ENCODE results near the gene COPS7A. TPM values are rescaled to one million over a fixed set of nuclear protein-coding genes. Genes with fewer than 3 reads are reported as not detected.

Gene COPS7A
- total RNA-seq, 2 donors from 2014 or later, result 43.3 to 69.2 TPM

DNA sequence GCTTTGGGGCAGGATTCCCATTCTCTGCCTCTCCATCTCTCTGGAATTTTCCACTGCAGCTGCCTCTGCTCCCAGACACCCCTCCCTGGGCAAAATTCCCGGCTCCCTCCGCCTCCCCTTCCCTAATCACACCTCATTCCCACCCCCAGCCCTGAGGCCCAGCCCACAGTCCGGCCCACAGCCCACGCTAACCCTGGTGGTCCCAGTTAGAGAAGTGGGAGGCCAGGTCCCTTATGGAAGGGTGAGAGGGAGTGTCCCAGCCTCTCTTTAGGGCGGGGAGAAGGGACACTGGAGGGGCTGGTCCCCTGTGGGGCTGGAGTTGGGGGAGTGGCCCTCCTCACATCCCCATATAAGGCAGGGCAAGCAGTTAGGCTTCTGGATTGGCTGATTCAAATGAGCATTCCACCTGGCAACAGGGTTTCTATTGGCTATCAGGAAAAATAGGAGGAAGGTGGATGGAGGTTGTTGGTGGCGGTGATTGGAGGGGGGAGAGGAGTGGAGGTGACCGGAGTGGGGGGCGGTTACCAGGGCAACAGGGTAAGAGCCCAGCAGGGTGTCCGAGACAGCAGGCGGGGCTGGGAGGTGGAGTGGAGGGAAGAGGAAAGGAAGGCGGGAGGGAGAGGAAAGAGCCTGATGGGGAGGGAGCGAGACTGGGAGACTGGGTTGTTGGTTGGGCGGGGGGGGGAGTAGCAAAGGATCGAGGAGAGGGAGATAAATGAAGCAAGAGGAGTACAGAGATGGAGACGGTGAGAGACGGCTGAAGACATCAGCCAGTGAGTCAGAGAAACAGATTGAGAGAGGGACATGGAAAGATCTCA lies 40.4 kb downstream of the COPS7A start:
- Histone ChIP-seq H3K36me3 (ENCODE audit: control insufficient read depth, insufficient read depth, low read length) (peaks cover under 1% of the 10 kb centered on the region), H3K4me1 (ENCODE audit: control insufficient read depth, insufficient read depth, low read length) (peaks cover 13% of the 10 kb centered on the region), H3K27me3 (ENCODE audit: control insufficient read depth, insufficient read depth, low read length, poor library complexity, severe bottlenecking) (no peaks in the 10 kb centered on the region), H3K9me3 (ENCODE audit: control insufficient read depth, low read length) (no peaks in the 10 kb centered on the region), H3K9ac (ENCODE audit: extremely low read depth, low read length, poor library complexity, severe bottlenecking) (no peak overlapping the region), H3K27ac (ENCODE audit: low read depth, low read length) (peak overlapping the region; percentile 76), H3K4me3 (ENCODE audit: low read length) (peak overlapping the region; percentile 81)
- H3K4me1 Mint-ChIP-seq, result peaks cover 44% of the 10 kb centered on the region
- DNase-seq, result peak; percentile 100
- H3K27me3 Mint-ChIP-seq (ENCODE audit: insufficient read depth), result peaks cover 3% of the 10 kb centered on the region
- WGBS, 2 experiments (ENCODE audit: insufficient coverage in 1 of 2, insufficient read length in 1 of 2), result 4 to 6% methylated on average over 8 to 15 of the region's 16 CpGs
- peak overlapping the region; percentile 82 for H3K4me3 Mint-ChIP-seq
- H3K27ac Mint-ChIP-seq, result peak overlapping the region; percentile 71
- no peaks in the 10 kb centered on the region for H3K9me3 Mint-ChIP-seq
- H3K36me3 Mint-ChIP-seq (ENCODE audit: low read depth), result peaks cover 2% of the 10 kb centered on the region
- TF ChIP-seq, protein P1, sequence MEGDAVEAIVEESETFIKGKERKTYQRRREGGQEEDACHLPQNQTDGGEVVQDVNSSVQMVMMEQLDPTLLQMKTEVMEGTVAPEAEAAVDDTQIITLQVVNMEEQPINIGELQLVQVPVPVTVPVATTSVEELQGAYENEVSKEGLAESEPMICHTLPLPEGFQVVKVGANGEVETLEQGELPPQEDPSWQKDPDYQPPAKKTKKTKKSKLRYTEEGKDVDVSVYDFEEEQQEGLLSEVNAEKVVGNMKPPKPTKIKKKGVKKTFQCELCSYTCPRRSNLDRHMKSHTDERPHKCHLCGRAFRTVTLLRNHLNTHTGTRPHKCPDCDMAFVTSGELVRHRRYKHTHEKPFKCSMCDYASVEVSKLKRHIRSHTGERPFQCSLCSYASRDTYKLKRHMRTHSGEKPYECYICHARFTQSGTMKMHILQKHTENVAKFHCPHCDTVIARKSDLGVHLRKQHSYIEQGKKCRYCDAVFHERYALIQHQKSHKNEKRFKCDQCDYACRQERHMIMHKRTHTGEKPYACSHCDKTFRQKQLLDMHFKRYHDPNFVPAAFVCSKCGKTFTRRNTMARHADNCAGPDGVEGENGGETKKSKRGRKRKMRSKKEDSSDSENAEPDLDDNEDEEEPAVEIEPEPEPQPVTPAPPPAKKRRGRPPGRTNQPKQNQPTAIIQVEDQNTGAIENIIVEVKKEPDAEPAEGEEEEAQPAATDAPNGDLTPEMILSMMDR (conservative IDR thresholded peaks at IDR 0.05), result no peak

DNA sequence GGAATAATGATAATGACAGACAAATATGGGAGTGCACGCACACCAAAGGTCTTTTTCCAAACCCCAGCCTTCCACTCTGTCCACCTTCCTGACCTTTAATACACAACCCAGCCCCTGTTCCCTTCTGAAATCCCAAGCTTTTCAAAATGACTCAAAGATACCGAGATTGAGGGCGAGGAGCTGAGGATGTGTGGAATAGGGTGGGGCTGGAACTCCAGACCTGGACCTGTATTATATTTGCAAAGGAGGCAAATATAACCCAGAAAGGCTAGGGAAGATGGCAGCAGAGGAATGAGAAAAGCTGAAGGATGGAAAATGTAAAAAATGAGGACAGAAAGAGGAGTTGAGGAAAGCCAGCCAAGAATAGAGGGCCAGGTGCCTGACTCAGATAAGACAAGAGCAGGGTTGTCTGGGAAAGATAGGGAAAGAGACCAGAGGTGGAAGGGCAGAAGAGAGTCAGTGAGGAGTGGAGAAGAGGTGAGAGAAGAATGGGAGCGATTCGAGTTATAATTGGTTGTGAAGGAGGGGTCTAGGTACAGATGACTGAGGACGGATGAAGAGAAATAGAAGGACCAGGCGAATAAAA lies 41.3 kb downstream of the COPS7A start:
- TF ChIP-seq, protein P1 (conservative IDR thresholded peaks at IDR 0.05), result no peak
- Histone ChIP-seq H3K9ac (ENCODE audit: extremely low read depth, low read length, poor library complexity, severe bottlenecking) (no peak overlapping the region), H3K27ac (ENCODE audit: low read depth, low read length) (peak overlapping the region; percentile 65), H3K4me1 (ENCODE audit: control insufficient read depth, insufficient read depth, low read length) (peaks cover 15% of the 10 kb centered on the region), H3K36me3 (ENCODE audit: control insufficient read depth, insufficient read depth, low read length) (peaks cover 9% of the 10 kb centered on the region), H3K9me3 (ENCODE audit: control insufficient read depth, low read length) (no peaks in the 10 kb centered on the region), H3K4me3 (ENCODE audit: low read length) (peak overlapping the region; percentile 81), H3K27me3 (ENCODE audit: control insufficient read depth, insufficient read depth, low read length, poor library complexity, severe bottlenecking) (no peaks in the 10 kb centered on the region)
- Mint-ChIP-seq H3K36me3 (ENCODE audit: low read depth) (peaks cover 10% of the 10 kb centered on the region), H3K9me3 (no peaks in the 10 kb centered on the region), H3K27ac (peak overlapping the region; percentile 71), H3K4me1 (peaks cover 44% of the 10 kb centered on the region), H3K27me3 (ENCODE audit: insufficient read depth) (peaks cover 3% of the 10 kb centered on the region), H3K4me3 (peak overlapping the region; percentile 82)
- DNase-seq, result no peak
- WGBS, 2 experiments (ENCODE audit: insufficient coverage in 1 of 2, insufficient read length in 1 of 2), result 24 to 33% methylated on average over 6 to 7 of the region's 7 CpGs

DNA sequence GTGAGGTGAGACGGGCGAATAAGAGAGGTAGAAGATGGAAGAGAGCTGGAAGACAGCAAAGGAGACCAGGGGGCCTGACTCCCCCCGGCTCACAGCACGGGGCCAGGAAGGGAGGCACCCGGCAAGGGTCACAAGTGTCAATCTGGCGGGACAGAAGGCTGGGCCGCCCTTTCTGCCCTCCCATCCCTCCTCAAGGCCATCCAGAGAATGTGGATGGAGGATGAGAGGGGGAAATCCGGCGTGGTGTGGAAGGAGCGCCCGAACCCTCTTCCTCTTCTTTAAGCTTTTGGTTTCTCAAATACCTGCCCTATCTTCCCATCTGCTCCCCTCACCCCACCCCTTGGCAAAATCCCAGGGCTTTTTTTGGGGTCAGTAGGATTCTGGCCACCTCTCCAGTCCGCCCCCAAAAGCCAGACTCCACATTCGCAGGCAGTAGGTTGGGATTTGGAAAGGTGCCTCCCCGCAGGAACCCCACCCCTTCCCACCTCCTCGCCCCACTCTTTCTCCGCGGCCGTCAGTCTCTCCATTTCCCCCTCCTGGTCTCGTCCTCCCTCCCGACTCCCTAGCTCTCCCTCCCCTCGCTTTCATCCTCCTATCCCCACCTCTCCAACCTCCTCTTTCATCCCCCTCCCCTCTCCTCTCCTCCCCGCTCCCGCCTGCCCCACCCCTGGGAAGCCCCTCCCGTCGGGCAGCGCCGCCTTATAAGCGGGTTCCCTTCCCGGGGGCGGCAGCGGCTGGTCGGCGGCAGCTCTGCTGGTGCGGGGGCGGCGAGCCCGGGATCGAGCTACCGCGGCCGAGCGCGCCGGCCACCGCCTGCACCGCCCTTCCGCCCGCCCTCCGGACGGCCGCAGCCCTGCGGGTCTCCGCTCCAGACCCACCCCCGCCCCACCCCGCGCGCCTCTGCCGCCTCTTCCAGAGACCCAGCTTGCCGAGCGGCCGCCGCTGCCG lies 42.1 kb downstream of the COPS7A start, which contains the start of gene PTMS:
Gene PTMS, plus strand, starts transcription at position 730 of the 948 bp plus-strand sequence. CDS start 343 bp downstream, outside the sequence.
- H3K9me3 Mint-ChIP-seq, result no peaks in the 10 kb centered on the region
- Histone ChIP-seq H3K4me3 (ENCODE audit: low read length) (peak within 1 kb of the TSS; percentile 94), H3K36me3 (ENCODE audit: control insufficient read depth, insufficient read depth, low read length) (peaks cover 15% of the 10 kb centered on the region), H3K4me1 (ENCODE audit: control insufficient read depth, insufficient read depth, low read length) (peaks cover 15% of the 10 kb centered on the region), H3K9me3 (ENCODE audit: control insufficient read depth, low read length) (no peaks in the 10 kb centered on the region), H3K27ac (ENCODE audit: low read depth, low read length) (peak within 1 kb of the TSS; percentile 65), H3K27me3 (ENCODE audit: control insufficient read depth, insufficient read depth, low read length, poor library complexity, severe bottlenecking) (no peaks in the 10 kb centered on the region), H3K9ac (ENCODE audit: extremely low read depth, low read length, poor library complexity, severe bottlenecking) (peak within 1 kb of the TSS; percentile 82)
- peaks cover 4% of the 10 kb centered on the region for H3K27me3 Mint-ChIP-seq (ENCODE audit: insufficient read depth)
- peaks cover 44% of the 10 kb centered on the region for H3K4me1 Mint-ChIP-seq
- WGBS, 2 experiments (ENCODE audit: insufficient coverage in 1 of 2, insufficient read length in 1 of 2), result 0% methylated on average over 10 to 60 of the region's 63 CpGs
- TF ChIP-seq, protein P1 (conservative IDR thresholded peaks at IDR 0.05), result no peak
- peak; percentile 98 for DNase-seq
- peaks cover 15% of the 10 kb centered on the region for H3K36me3 Mint-ChIP-seq (ENCODE audit: low read depth)
- H3K4me3 Mint-ChIP-seq, result peak within 1 kb of the TSS; percentile 82
- peak within 1 kb of the TSS; percentile 91 for H3K27ac Mint-ChIP-seq
